ENCODE data around the gene ARHGAP18. TPM values are rescaled to one million over a fixed set of nuclear protein-coding genes. Genes with fewer than 3 reads are reported as not detected.
A peak's percentile ranks its signal among the peaks of the same experiment; 100 is the strongest.

Gene ARHGAP18
- total and polyA plus RNA-seq, 2 of the 13 experiments (the other 11 are each of a cell fraction or from before 2014, with no cell fraction given): 58.2 to 115 TPM

GRCh38 chr6:129659590-129660345, 50.2 kb downstream of the ARHGAP18 start (continued):
- no peak for TF ChIP-seq SAP130 (CRISPR knock-in tag; IDR thresholded peaks at IDR 0.05; ENCODE audit: low read depth)
- no peak for TF ChIP-seq ZNF33A (CRISPR knock-in tag; IDR thresholded peaks at IDR 0.05; ENCODE audit: borderline replicate concordance)
- no peak for TF ChIP-seq ZMYM2 (CRISPR knock-in tag; IDR thresholded peaks at IDR 0.05)
- peak; percentile 96 for TF ChIP-seq ZBTB33 (CRISPR knock-in tag; IDR thresholded peaks at IDR 0.05)
- TF ChIP-seq FOXK2 (IDR thresholded peaks at IDR 0.05): no peak
- no peak for TF ChIP-seq ONECUT2 (CRISPR knock-in tag; IDR thresholded peaks at IDR 0.05)
- peak; percentile 65; the same call in 1 of the 2 replicates for TF ChIP-seq HNF4A (CRISPR knock-in tag; IDR thresholded peaks at IDR 0.05)
- TF ChIP-seq POGZ (CRISPR knock-in tag; IDR thresholded peaks at IDR 0.05): peak; percentile 61
- TF ChIP-seq KDM4B (CRISPR knock-in tag; IDR thresholded peaks at IDR 0.05): no peak
- TF ChIP-seq SP2 (CRISPR knock-in tag; IDR thresholded peaks at IDR 0.05): no peak
- TF ChIP-seq KAT7 (CRISPR knock-in tag; IDR thresholded peaks at IDR 0.05; ENCODE audit: borderline replicate concordance): no peak
- TF ChIP-seq ZNF614 (CRISPR knock-in tag; IDR thresholded peaks at IDR 0.05; ENCODE audit: borderline replicate concordance): no peak
- TF ChIP-seq THAP9 (CRISPR knock-in tag; IDR thresholded peaks at IDR 0.05; ENCODE audit: borderline replicate concordance): no peak
- no peak for TF ChIP-seq TEF (CRISPR knock-in tag; IDR thresholded peaks at IDR 0.05)
- TF ChIP-seq FOXC1 (CRISPR knock-in tag; IDR thresholded peaks at IDR 0.05; ENCODE audit: borderline replicate concordance): no peak
- TF ChIP-seq ZBTB3 (CRISPR knock-in tag; IDR thresholded peaks at IDR 0.05; ENCODE audit: borderline replicate concordance, low read depth): no peak
- TF ChIP-seq NR2C2 (CRISPR knock-in tag; IDR thresholded peaks at IDR 0.05; ENCODE audit: borderline replicate concordance): no peak
- TF ChIP-seq ZMYM4 (CRISPR knock-in tag; IDR thresholded peaks at IDR 0.05): peak; percentile 47; the same call in 1 of the 2 replicates
- peak; percentile 17; the same call in 1 of the 2 replicates for TF ChIP-seq HNF4G (IDR thresholded peaks at IDR 0.05; ENCODE audit: borderline replicate concordance, low read depth, low read length)
- TF ChIP-seq HNF4G (CRISPR knock-in tag; IDR thresholded peaks at IDR 0.05; ENCODE audit: borderline replicate concordance, low read depth): no peak
- TF ChIP-seq ZNF607 (CRISPR knock-in tag; IDR thresholded peaks at IDR 0.05; ENCODE audit: borderline replicate concordance): no peak
